Loucy (cell line): ENCODE results near the gene CRX.
"Not testable (repeated sequence)": the region's sequence is repeated elsewhere in the genome, so short reads cannot be mapped to it uniquely, and the experiment has no call there.

Experiments
- CTCF ChIP-seq: fragments of 200-600 bp; sonication (generic); conservative IDR thresholded peaks from 2 replicates; pipeline ENCODE4 v1.5.1; 2014; ENCODE audit warnings: mild to moderate bottlenecking, antibody characterized with exemption, low read length
- EZH2phosphoT487 ChIP-seq: fragments of 200-600 bp; IDR thresholded peaks from 2 replicates; pipeline ENCODE4 v1.6.1; 2018; ENCODE audit warnings: antibody characterized with exemption, mild to moderate bottlenecking, moderate library complexity, borderline replicate concordance

GRCh38 chr19:47858646-47859285 lies 37.0 kb downstream of the CRX start, which contains the start of gene TPRX2:
- TF ChIP-seq CTCF, EZH2phosphoT487: not testable (repeated sequence)
